K562 (cell line): ENCODE data around the gene TRMT1L. TPM values are rescaled to one million over a fixed set of nuclear protein-coding genes. Genes with fewer than 3 reads are reported as not detected.

Experiments used
- ATAC-seq: fragments of 200-7000 bp; cut with Tn5 transposase; 3 replicates; pipeline ENCODE4 v1.9.1; 2020; ENCODE audit warnings: moderate library complexity
- BruUV-seq: library from RNA; stranded (reverse); fragments of 400-500 nt; replicated peaks from 2 replicates; lab custom pipeline; 2021; lab: Mats Ljungman, UMichigan
- CTCF ChIA-PET: fragments of 300-600 bp; formaldehyde crosslinking; extraction: SDS; loops from one replicate; lab custom pipeline; 2021; ENCODE audit warnings: low intra/inter-chr PET ratio; lab: Yijun Ruan, JAX
- POLR2A ChIA-PET: fragments of 300-600, 350-650 bp; sonication (Branson Sonifier 250); formaldehyde crosslinking; extraction: SDS; loops from one replicate; lab custom pipeline; 2021; ENCODE audit warnings: antibody characterized with exemption, inconsistent platforms; lab: Yijun Ruan, JAX
- DNase-seq, 4 experiments: peaks; one replicate each; pipeline versions ENCODE4 v3.0.0 to v3.0.0-alpha.2; 2011 to 2018; ENCODE audit warnings: low spot score in 3 of 4, mixed read lengths in 3 of 4; ENCODE audit errors: extremely low read depth in 1 of 4
- FAIRE-seq: peaks from 2 replicates; lab custom pipeline; 2011; peaks lifted over from hg19 to GRCh38; lab: Jason Lieb, UNC
- H2AFZ ChIP-seq: 2 replicates; pipeline ENCODE4 v1.6.0; 2011; ENCODE audit warnings: low read depth, low read length, control low read depth, inconsistent platforms
- H3K27ac ChIP-seq: fragments of 200-600 bp; 3 replicates; pipeline ENCODE4 v1.8.0; 2011; ENCODE audit warnings: low read depth, mild to moderate bottlenecking, control low read depth, inconsistent platforms, low read length, moderate library complexity, mixed read lengths; ENCODE audit errors: extremely low read depth
- H3K27me3 ChIP-seq, 2 experiments: fragments of 300-600 bp in 1 of 2; 2 replicates in 1 of 2; 3 replicates in 1 of 2; pipeline versions ENCODE4 v1.6.0 to v1.8.0; 2011; ENCODE audit warnings: inconsistent platforms in 2 of 2, low read length in 2 of 2, mild to moderate bottlenecking in 1 of 2, mixed read lengths in 1 of 2, moderate library complexity in 1 of 2; ENCODE audit not compliant: control insufficient read depth in 2 of 2, insufficient read depth in 2 of 2
- H3K36me3 ChIP-seq: fragments of 300-600 bp; 3 replicates; pipeline ENCODE4 v1.8.0; 2011; ENCODE audit warnings: mild to moderate bottlenecking, low read length, inconsistent platforms; ENCODE audit not compliant: control insufficient read depth, insufficient read depth
- H3K4me1 ChIP-seq, 2 experiments: fragments of 200-600 bp in 1 of 2; replicated peaks in 1 of 2; 2 replicates in 1 of 2; 3 replicates in 1 of 2; pipeline versions ENCODE4 v1.5.1 to v1.8.0; 2011; ENCODE audit warnings: inconsistent platforms in 2 of 2, low read length in 2 of 2, mild to moderate bottlenecking in 1 of 2, mixed read lengths in 1 of 2, moderate library complexity in 1 of 2; ENCODE audit not compliant: control insufficient read depth in 2 of 2, insufficient read depth in 2 of 2
- H3K4me2 ChIP-seq: 2 replicates; pipeline ENCODE4 v1.6.1; 2011; ENCODE audit warnings: low read length, control low read depth, inconsistent platforms, mixed read lengths; ENCODE audit not compliant: insufficient read depth
- H3K4me3 ChIP-seq: fragments of 200-600 bp; sonication (generic), shearing (Covaris generic); 2 replicates; pipeline ENCODE4 v1.5.1; 2016; ENCODE audit warnings: control low read depth, inconsistent platforms
- H3K79me2 ChIP-seq: fragments of 200-600 bp; 3 replicates; pipeline ENCODE4 v1.8.0; 2011; ENCODE audit warnings: low read length, inconsistent platforms; ENCODE audit not compliant: control insufficient read depth, insufficient read depth
- H3K9ac ChIP-seq, 2 experiments: 2 replicates each; pipeline versions ENCODE4 v1.6.0 to v1.6.1; 2011; ENCODE audit warnings: low read depth in 2 of 2, low read length in 2 of 2, control low read depth in 1 of 2, inconsistent platforms in 1 of 2, mild to moderate bottlenecking in 1 of 2, mixed read lengths in 1 of 2; ENCODE audit not compliant: insufficient read depth in 1 of 2
- H3K9me1 ChIP-seq: one replicate; pipeline ENCODE4 v1.6.0; 2011; ENCODE audit warnings: inconsistent platforms, mild to moderate bottlenecking, low read length, moderate library complexity; ENCODE audit not compliant: control insufficient read depth, insufficient read depth
- H3K9me3 ChIP-seq: replicated peaks from 2 replicates; pipeline ENCODE4 v1.5.1; 2011; ENCODE audit warnings: low read depth, low read length, inconsistent platforms; ENCODE audit not compliant: control insufficient read depth, insufficient read depth
- H4K20me1 ChIP-seq: replicated peaks from 2 replicates; pipeline ENCODE4 v1.6.1; 2011; ENCODE audit warnings: low read length, inconsistent platforms, mixed read lengths; ENCODE audit not compliant: control insufficient read depth, insufficient read depth
- ARID1B ChIP-seq: fragments of 450-650 bp; IDR thresholded peaks from 2 replicates; pipeline ENCODE4 v1.6.1; 2016; ENCODE audit warnings: antibody characterized with exemption, mild to moderate bottlenecking, inconsistent platforms
- CBX3 ChIP-seq, 2 experiments: IDR thresholded peaks; 1 replicate in 1 of 2; 2 replicates in 1 of 2; pipeline ENCODE4 v1.6.1; 2012; ENCODE audit warnings: inconsistent platforms in 2 of 2, low read length in 2 of 2, borderline replicate concordance in 1 of 2, control low read depth in 1 of 2
- DLX4 ChIP-seq: fragments of 250-450 bp; sonication (Bioruptor Pico); IDR thresholded peaks from 2 replicates; pipeline ENCODE4 v1.6.1; 2021; ENCODE audit warnings: mild to moderate bottlenecking
- ETV6 ChIP-seq, 3 experiments: fragments of 150-350 bp in 1 of 3; sonication (generic) in 1 of 3; formaldehyde crosslinking in 1 of 3; IDR thresholded peaks; 2 replicates each; pipeline versions ENCODE4 v1.6.1 to v1.8.0; 2014 to 2022; ENCODE audit warnings: borderline replicate concordance in 2 of 3, low read depth in 2 of 3, antibody characterized with exemption in 1 of 3, low read length in 1 of 3, mild to moderate bottlenecking in 1 of 3, missing genetic modification reagents in 1 of 3
- HSF4 ChIP-seq: fragments of 250-450 bp; sonication (Bioruptor Pico); IDR thresholded peaks from 2 replicates; pipeline ENCODE4 v2.1.2; 2022; ENCODE audit warnings: mild to moderate bottlenecking, moderate library complexity, borderline replicate concordance
- KDM2B ChIP-seq: fragments of 250-450 bp; sonication (Bioruptor Pico); IDR thresholded peaks from 2 replicates; pipeline ENCODE4 v1.8.0; 2021; ENCODE audit warnings: mild to moderate bottlenecking, moderate library complexity
- PATZ1 ChIP-seq: fragments of 250-450 bp; sonication (Bioruptor Pico); IDR thresholded peaks from 2 replicates; pipeline ENCODE4 v1.5.0; 2020; ENCODE audit warnings: mild to moderate bottlenecking, borderline replicate concordance
- ZNF324 ChIP-seq: fragments of 250-450 bp; sonication (Bioruptor Pico); IDR thresholded peaks from 2 replicates; pipeline ENCODE4 v1.4.0; 2020; ENCODE audit warnings: mild to moderate bottlenecking
- ZNF395 ChIP-seq: fragments of 200-800 bp; sonication (Bioruptor generic); IDR thresholded peaks from 2 replicates; pipeline ENCODE4 v1.6.1; 2017; ENCODE audit warnings: missing genetic modification characterization, missing compliant biosample characterization
- ZNF780A ChIP-seq: fragments of 250-450 bp; sonication (Bioruptor Pico); IDR thresholded peaks from 2 replicates; pipeline ENCODE4 v1.5.0; 2021; ENCODE audit warnings: mild to moderate bottlenecking
- in situ Hi-C: fragments of 300-500 bp; cut with MboI; formaldehyde crosslinking; loops from 4 replicates; pipeline ENCODE4 v1.15.0; 2018; ENCODE audit warnings: inconsistent platforms, mixed read lengths
- intact Hi-C: fragments of 100-400 bp; cut with micrococcal nuclease; formaldehyde crosslinking; loops from 2 replicates; pipeline ENCODE4 v1.14.2; 2022
- polyA plus RNA-seq, 8 experiments: library from polyadenylated mRNA; depleted of rRNA in 4 of 8; stranded (reverse) in 5 of 8; unstranded in 3 of 8; fragments of >200 nt; fragmentation: Nextera tagmentation in 2 of 8; fragmentation: Illumina TruSeq in 1 of 8; extraction: Ambion mirVana in 2 of 8; extraction: Trizol in 1 of 8; gene quantifications; 2 replicates each; pipeline versions ENCODE4 v1.2.1 to v1.2.3, GENCODE V29; 2011 to 2014; ENCODE audit warnings: inconsistent platforms in 1 of 8, missing spikeins in 1 of 8
- total RNA-seq, 7 experiments: library from RNA; depleted of rRNA in 6 of 7; stranded (reverse); fragments of >200 nt in 6 of 7; fragmentation: Illumina TruSeq in 2 of 7; extraction: Trizol in 2 of 7; gene quantifications; 2 replicates each; pipeline versions ENCODE4 v1.2.1 to v1.2.3, GENCODE V29; 2011 to 2021; ENCODE audit warnings: low replicate concordance in 1 of 7

TRMT1L gene
- total and polyA plus RNA-seq, 9 of the 15 experiments (the other 6 are each of a cell fraction or from before 2014, with no cell fraction given) = 6.4 to 88.9 (median 32.9) TPM

- Histone ChIP-seq H4K20me1 (no peaks in the 10 kb centered on the region), H2AFZ (no peak overlapping the region), H3K36me3 (no peaks in the 10 kb centered on the region), H3K9me1 (no peaks in the 10 kb centered on the region), H3K4me3 (no peak overlapping the region), H3K27me3 (no peaks in the 10 kb centered on the region), H3K27ac (no peak overlapping the region), H3K9me3 (peaks cover 3% of the 10 kb centered on the region; the same call in 1 of the 2 replicates)
- in situ Hi-C loops = no loop called here
- CTCF ChIA-PET = no interaction called here
- no TSS peak for BruUV-seq
- no peak for ATAC-seq
- FAIRE-seq = peak; percentile 11
- DNase-seq = no peak
- POLR2A ChIA-PET = no interaction called here
- no peak for TF ChIP-seq HSF4 (CRISPR knock-in tag)
- TF ChIP-seq ARID1B = no peak
- TF ChIP-seq, all 486 proteins: peak for 0
- Histone ChIP-seq H3K9ac (no peak overlapping the region), H3K4me1 (no peaks in the 10 kb centered on the region), H3K4me2 (no peak overlapping the region), H3K79me2 (no peaks in the 10 kb centered on the region)
- intact Hi-C loops = no loop called here
These were observed 46.6 kb downstream of the TRMT1L start for GRCh38 chr1:185110145-185110544.

- intact Hi-C loops = no loop called here
- Histone ChIP-seq H3K9me3 (peaks cover 3% of the 10 kb centered on the region; the same call in 1 of the 2 replicates), H3K27me3 (no peaks in the 10 kb centered on the region), H4K20me1 (no peaks in the 10 kb centered on the region), H3K9me1 (no peaks in the 10 kb centered on the region), H3K27ac (no peak overlapping the region), H3K4me1 (no peaks in the 10 kb centered on the region), H3K36me3 (peaks cover 8% of the 10 kb centered on the region; the same call in 1 of the 3 replicates), H3K9ac (no peak overlapping the region), H3K79me2 (no peaks in the 10 kb centered on the region), H3K4me2 (no peak overlapping the region), H2AFZ (no peak overlapping the region), H3K4me3 (no peak overlapping the region)
- DNase-seq (peak in 1 of 4 experiments; percentile 24), FAIRE-seq (no peak), ATAC-seq (no peak)
- BruUV-seq = no TSS peak
- ChIA-PET CTCF (no interaction called here), POLR2A (interaction anchor here (0.9 to 1.2 kb wide), 3 partner anchors 29 to 135 kb away, joined by 3 to 4 read pairs (median 3); no protein-coding TSS in a partner anchor)
- in situ Hi-C loops = no loop called here
- no peak for TF ChIP-seq DLX4
- TF ChIP-seq ZNF324 = peak; percentile 98
- peak in 1 of 2 experiments; percentile 82; a peak in 1 of 3 replicates for TF ChIP-seq CBX3 (IDR thresholded peaks at IDR 0.05; ENCODE audit: borderline replicate concordance in 1 of 2, low read length in 2 of 2)
- TF ChIP-seq ETV6 (IDR thresholded peaks at IDR 0.05; ENCODE audit: borderline replicate concordance in 1 of 2, low read depth in 2 of 2, low read length in 1 of 2) = no peak
- TF ChIP-seq ETV6 (CRISPR knock-in tag; IDR thresholded peaks at IDR 0.05; ENCODE audit: borderline replicate concordance) = no peak
- TF ChIP-seq ZNF780A (CRISPR knock-in tag) = no peak
- no peak for TF ChIP-seq PATZ1 (CRISPR knock-in tag)
- no peak for TF ChIP-seq KDM2B (CRISPR knock-in tag)
- TF ChIP-seq ZNF395 = no peak
These were observed 48.4 kb downstream of the TRMT1L start for GRCh38 chr1:185108321-185108720.
